WTC11 (cell line): ENCODE data around the gene BCL2L11. TPM values are rescaled to one million over a fixed set of nuclear protein-coding genes. Genes with fewer than 3 reads are reported as not detected.

Experiments
- ATAC-seq: fragments of 200-7000 bp; cut with Tn5 transposase; 2 replicates; pipeline ENCODE4 v1.10.0; 2021; ENCODE audit warnings: mild to moderate bottlenecking, moderate library complexity
- CTCF ChIA-PET: fragments of 300-600 bp; sonication (Branson Sonifier 250); formaldehyde crosslinking; loops from one replicate; lab custom pipeline; 2021; ENCODE audit warnings: antibody characterized with exemption; lab: Charles Lee
- POLR2A ChIA-PET: fragments of 350-600 bp; sonication (Branson Sonifier 250); formaldehyde crosslinking; loops from one replicate; lab custom pipeline; 2021; ENCODE audit warnings: antibody characterized with exemption; lab: Charles Lee
- DNase-seq: peaks from one replicate; pipeline ENCODE4 v3.0.0; 2021; ENCODE audit warnings: low spot score
- H3K27ac Mint-ChIP-seq: 2 replicates; pipeline ENCODE4 v1.8.0; 2021; ENCODE audit warnings: mixed read lengths
- H3K27me3 Mint-ChIP-seq: 2 replicates; pipeline ENCODE4 v1.8.0; 2021; ENCODE audit warnings: low read depth, mild to moderate bottlenecking, moderate library complexity, mixed read lengths
- H3K36me3 Mint-ChIP-seq: 2 replicates; pipeline ENCODE4 v1.8.0; 2021; ENCODE audit warnings: mixed read lengths
- H3K4me1 Mint-ChIP-seq: 2 replicates; pipeline ENCODE4 v1.8.0; 2022; ENCODE audit warnings: mixed read lengths
- H3K4me3 Mint-ChIP-seq: 2 replicates; pipeline ENCODE4 v1.8.0; 2021; ENCODE audit warnings: mild to moderate bottlenecking, moderate library complexity, mixed read lengths
- H3K9me3 Mint-ChIP-seq: 2 replicates; pipeline ENCODE4 v1.8.0; 2021; ENCODE audit warnings: mixed read lengths
- AFF4 ChIP-seq: sonication (generic); formaldehyde crosslinking; IDR thresholded peaks from 2 replicates; pipeline ENCODE4 v1.8.1; 2023; ENCODE audit warnings: mild to moderate bottlenecking, missing genetic modification reagents, borderline replicate concordance
- ATF1 ChIP-seq: sonication (generic); formaldehyde crosslinking; IDR thresholded peaks from 2 replicates; pipeline ENCODE4 v1.8.1; 2023; ENCODE audit warnings: mild to moderate bottlenecking, moderate library complexity, missing genetic modification reagents
- CTCF ChIP-seq: fragments of 200-600 bp; IDR thresholded peaks from 2 replicates; pipeline ENCODE4 v1.8.0; 2022; ENCODE audit warnings: antibody characterized with exemption
- E2F4 ChIP-seq: sonication (generic); formaldehyde crosslinking; IDR thresholded peaks from 2 replicates; pipeline ENCODE4 v1.8.1; 2022; ENCODE audit warnings: low read depth, mild to moderate bottlenecking, moderate library complexity, missing genetic modification reagents, borderline replicate concordance
- TCF7 ChIP-seq: sonication (generic); formaldehyde crosslinking; IDR thresholded peaks from 2 replicates; pipeline ENCODE4 v1.8.0; 2022; ENCODE audit warnings: mild to moderate bottlenecking, low read depth, missing genetic modification reagents, moderate library complexity
- TEAD1 ChIP-seq: sonication (generic); formaldehyde crosslinking; IDR thresholded peaks from 2 replicates; pipeline ENCODE4 v1.8.0; 2022; ENCODE audit warnings: mild to moderate bottlenecking, missing genetic modification reagents
- TEAD4 ChIP-seq: sonication (generic); formaldehyde crosslinking; IDR thresholded peaks from 2 replicates; pipeline ENCODE4 v1.8.0; 2022; ENCODE audit warnings: mild to moderate bottlenecking, missing genetic modification reagents
- total RNA-seq: library from RNA; stranded (reverse); gene quantifications from 3 replicates; pipeline ENCODE4 v1.2.3, GENCODE V29; 2021
- TF ChIP-seq, protein P1 (sequence below): sonication (generic); formaldehyde crosslinking; IDR thresholded peaks from 2 replicates; pipeline ENCODE4 v1.8.1; 2023; ENCODE audit warnings: mild to moderate bottlenecking, missing genetic modification reagents
- TF ChIP-seq, protein P2 (sequence below): sonication (generic); formaldehyde crosslinking; IDR thresholded peaks from 2 replicates; pipeline ENCODE4 v1.8.0; 2023; ENCODE audit warnings: missing genetic modification reagents
- TF ChIP-seq, protein P3 (sequence below): sonication (generic); formaldehyde crosslinking; IDR thresholded peaks from 2 replicates; pipeline ENCODE4 v1.8.1; 2022; ENCODE audit warnings: mild to moderate bottlenecking, missing genetic modification reagents, moderate library complexity, borderline replicate concordance
- TF ChIP-seq, protein P4 (sequence below): sonication (generic); formaldehyde crosslinking; conservative IDR thresholded peaks from 2 replicates; pipeline ENCODE4 v1.8.1; 2022; ENCODE audit warnings: mild to moderate bottlenecking, missing genetic modification reagents

BCL2L11 gene
- total RNA-seq, 1 experiment from 2014 or later = 19.3 TPM

GRCh38 chr2:111143107-111143842 is 22.6 kb downstream of the BCL2L11 start (continued):
- TF ChIP-seq TCF7 (CRISPR knock-in tag) = no peak
- no peak for TF ChIP-seq TEAD4

DNA sequence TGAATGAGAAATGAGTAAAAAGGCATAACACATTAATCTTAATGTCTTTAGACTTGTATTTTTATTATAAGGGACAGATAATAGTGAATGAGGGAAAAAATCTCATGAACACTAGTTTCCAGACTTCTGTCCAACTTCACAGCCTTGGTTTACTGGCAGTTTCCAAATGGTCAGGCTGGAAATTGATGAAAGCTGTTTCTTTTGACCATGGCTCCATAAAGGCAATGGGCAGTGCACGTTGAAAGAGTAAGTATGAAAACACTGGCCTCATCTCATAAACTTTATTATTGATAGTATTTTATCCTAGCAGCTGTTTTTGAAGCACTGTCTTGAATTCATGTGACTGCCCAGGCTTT is 23.1 kb downstream of the BCL2L11 start:
- no peak for TF ChIP-seq AFF4 (CRISPR knock-in tag)
- TF ChIP-seq, protein P1, sequence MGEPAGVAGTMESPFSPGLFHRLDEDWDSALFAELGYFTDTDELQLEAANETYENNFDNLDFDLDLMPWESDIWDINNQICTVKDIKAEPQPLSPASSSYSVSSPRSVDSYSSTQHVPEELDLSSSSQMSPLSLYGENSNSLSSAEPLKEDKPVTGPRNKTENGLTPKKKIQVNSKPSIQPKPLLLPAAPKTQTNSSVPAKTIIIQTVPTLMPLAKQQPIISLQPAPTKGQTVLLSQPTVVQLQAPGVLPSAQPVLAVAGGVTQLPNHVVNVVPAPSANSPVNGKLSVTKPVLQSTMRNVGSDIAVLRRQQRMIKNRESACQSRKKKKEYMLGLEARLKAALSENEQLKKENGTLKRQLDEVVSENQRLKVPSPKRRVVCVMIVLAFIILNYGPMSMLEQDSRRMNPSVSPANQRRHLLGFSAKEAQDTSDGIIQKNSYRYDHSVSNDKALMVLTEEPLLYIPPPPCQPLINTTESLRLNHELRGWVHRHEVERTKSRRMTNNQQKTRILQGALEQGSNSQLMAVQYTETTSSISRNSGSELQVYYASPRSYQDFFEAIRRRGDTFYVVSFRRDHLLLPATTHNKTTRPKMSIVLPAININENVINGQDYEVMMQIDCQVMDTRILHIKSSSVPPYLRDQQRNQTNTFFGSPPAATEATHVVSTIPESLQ (CRISPR knock-in tag) = no peak
- TF ChIP-seq, protein P2, sequence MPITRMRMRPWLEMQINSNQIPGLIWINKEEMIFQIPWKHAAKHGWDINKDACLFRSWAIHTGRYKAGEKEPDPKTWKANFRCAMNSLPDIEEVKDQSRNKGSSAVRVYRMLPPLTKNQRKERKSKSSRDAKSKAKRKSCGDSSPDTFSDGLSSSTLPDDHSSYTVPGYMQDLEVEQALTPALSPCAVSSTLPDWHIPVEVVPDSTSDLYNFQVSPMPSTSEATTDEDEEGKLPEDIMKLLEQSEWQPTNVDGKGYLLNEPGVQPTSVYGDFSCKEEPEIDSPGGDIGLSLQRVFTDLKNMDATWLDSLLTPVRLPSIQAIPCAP = no peak
- no peak for TF ChIP-seq TCF7 (CRISPR knock-in tag)
- TF ChIP-seq, protein P3, sequence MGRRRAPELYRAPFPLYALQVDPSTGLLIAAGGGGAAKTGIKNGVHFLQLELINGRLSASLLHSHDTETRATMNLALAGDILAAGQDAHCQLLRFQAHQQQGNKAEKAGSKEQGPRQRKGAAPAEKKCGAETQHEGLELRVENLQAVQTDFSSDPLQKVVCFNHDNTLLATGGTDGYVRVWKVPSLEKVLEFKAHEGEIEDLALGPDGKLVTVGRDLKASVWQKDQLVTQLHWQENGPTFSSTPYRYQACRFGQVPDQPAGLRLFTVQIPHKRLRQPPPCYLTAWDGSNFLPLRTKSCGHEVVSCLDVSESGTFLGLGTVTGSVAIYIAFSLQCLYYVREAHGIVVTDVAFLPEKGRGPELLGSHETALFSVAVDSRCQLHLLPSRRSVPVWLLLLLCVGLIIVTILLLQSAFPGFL (CRISPR knock-in tag) = no peak
- Mint-ChIP-seq H3K27ac (no peak overlapping the region), H3K36me3 (peaks cover 20% of the 10 kb centered on the region), H3K4me3 (no peak overlapping the region), H3K27me3 (no peaks in the 10 kb centered on the region), H3K4me1 (peaks cover 8% of the 10 kb centered on the region), H3K9me3 (peaks cover 8% of the 10 kb centered on the region)
- ChIA-PET CTCF (no interaction called here), POLR2A (interaction anchor here (0.9 kb wide), 1 partner anchor 16 kb away, joined by 3 read pairs; no protein-coding TSS in a partner anchor)
- no peak for ATAC-seq
- DNase-seq = no peak

GRCh38 chr2:111145103-111145760 is 24.5 kb downstream of the BCL2L11 start:
- H3K9me3 Mint-ChIP-seq = peaks cover 8% of the 10 kb centered on the region
- ATAC-seq = no peak
- ChIA-PET POLR2A (no interaction called here), CTCF (interaction anchor here (1.1 kb wide), 1 partner anchor 28 kb away, joined by 3 read pairs; no protein-coding TSS in a partner anchor)
- peak overlapping the region; percentile 39; the same call in 1 of the 2 replicates for H3K27ac Mint-ChIP-seq
- peaks cover 13% of the 10 kb centered on the region for H3K36me3 Mint-ChIP-seq
- no peak for DNase-seq
- no peak for TF ChIP-seq TEAD1 (CRISPR knock-in tag)
- TF ChIP-seq, protein P4, sequence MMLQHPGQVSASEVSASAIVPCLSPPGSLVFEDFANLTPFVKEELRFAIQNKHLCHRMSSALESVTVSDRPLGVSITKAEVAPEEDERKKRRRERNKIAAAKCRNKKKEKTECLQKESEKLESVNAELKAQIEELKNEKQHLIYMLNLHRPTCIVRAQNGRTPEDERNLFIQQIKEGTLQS = no peak
- TF ChIP-seq ATF1 (CRISPR knock-in tag) = no peak
- no peak for TF ChIP-seq E2F4 (CRISPR knock-in tag)
- TF ChIP-seq AFF4 (CRISPR knock-in tag) = no peak
- no peak for TF ChIP-seq CTCF
- no peaks in the 10 kb centered on the region for H3K27me3 Mint-ChIP-seq
- no peak overlapping the region for H3K4me3 Mint-ChIP-seq
- peaks cover 8% of the 10 kb centered on the region for H3K4me1 Mint-ChIP-seq
